HG02870 (cell line): ENCODE data around the gene CITED1.
"Not testable (repeated sequence)": the region's sequence is repeated elsewhere in the genome, so short reads cannot be mapped to it uniquely, and the experiment has no call there.

Source experiments
- ATAC-seq: cut with Tn5 transposase; IDR thresholded peaks from one replicate; pipeline ENCODE4 v1.9.1; 2021; ENCODE audit warnings: mild to moderate bottlenecking, moderate library complexity; ENCODE audit not compliant: unreplicated experiment

The CITED1 gene, protein sequence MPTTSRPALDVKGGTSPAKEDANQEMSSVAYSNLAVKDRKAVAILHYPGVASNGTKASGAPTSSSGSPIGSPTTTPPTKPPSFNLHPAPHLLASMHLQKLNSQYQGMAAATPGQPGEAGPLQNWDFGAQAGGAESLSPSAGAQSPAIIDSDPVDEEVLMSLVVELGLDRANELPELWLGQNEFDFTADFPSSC

DNA sequence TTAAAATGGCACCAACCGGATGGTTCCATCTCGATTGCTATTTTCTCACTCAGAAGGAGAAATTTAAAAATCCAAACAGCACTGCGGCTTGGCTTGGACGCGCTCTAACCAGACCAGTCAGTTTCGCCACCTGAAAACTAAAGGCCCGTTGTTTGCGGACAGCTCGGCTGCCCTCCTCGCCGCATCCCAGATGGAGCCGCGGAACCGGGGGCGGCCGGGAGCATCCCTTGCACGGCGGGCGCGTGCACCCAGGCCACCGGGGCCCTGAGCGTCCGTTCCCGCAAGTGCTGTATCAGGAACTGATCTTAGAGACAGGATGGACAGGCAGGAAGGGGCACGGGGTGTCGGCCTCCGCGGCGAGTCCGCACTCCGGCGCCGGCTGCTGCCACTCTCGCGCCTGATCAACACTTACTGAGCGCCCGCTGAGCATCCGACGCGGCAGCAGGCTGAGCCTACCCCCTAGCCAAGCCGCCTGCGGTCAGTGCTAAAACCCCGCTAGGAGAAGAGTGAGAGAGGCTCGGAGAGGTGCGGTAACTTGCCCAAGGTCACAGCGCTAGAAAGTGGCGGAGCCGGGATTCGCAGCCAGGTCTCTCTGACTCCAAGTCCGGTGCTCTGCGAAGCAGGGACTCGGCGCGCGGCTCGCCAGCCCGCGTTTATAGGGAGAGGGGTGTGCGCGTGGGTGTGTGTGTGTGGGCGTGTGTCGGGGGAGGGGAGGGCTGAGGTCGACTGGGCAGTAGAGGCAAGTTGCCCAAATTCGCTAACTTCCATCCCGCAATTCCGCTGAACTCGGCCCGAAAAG is at the start of gene CITED1:
CITED1 (minus strand) TSS at position 629 of the 799 bp plus-strand sequence. CDS start 3,045 bp downstream, outside the sequence.
- no peak for ATAC-seq

DNA sequence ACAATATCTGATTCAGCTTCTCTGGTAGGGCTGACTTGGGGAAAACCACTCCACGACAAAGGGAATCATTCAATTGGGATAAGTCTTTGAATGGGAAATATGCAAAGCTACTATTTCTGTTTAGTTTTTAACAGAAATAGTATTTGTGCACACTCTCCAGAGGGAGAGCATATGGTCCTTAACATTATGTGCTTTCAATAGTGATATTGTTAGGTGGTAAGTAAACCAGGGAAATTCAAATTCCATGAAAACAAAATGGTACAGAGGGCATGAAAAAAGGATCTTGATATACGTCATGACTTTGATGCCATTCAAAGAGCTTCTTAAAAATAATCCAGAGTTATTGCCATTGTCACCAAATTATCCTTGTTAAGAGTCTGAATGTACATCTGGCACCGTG is 47.1 kb upstream of the CITED1 start:
- no peak for ATAC-seq

DNA sequence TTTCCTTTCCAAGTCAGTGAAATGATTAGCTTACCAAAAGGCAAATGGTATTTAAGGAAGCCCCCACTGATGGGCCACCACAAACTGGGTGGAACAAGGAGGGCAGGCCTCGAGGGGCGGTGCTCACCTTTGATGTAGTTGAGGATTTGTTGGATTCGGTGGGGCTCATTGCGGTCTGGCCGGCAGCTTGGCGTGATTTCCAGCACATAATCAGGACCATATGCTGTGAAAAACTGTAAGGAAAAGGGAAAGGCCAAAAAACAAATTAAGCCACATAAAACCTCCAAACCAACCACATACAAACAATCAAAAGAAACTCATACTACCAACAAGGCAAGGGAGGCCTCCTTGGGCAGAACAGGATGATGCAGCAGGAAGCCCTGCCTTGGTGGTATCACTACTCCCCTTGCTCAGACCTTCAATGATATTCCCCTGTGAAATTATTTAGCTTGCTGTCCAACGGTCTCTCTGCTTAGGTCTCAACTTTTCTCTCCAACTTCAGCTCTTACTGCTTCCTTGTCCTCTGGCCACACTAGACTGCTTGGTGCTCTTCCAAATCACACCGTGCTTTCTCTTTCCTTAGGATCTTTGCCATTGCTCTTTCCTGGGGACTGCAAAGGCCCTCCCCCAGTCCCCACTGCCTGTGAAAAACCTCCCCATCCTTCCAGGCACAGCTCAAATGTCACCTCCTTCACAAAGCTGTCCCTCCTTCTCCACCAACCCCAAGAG is 46.1 kb upstream of the CITED1 start:
- ATAC-seq, result no peak

DNA sequence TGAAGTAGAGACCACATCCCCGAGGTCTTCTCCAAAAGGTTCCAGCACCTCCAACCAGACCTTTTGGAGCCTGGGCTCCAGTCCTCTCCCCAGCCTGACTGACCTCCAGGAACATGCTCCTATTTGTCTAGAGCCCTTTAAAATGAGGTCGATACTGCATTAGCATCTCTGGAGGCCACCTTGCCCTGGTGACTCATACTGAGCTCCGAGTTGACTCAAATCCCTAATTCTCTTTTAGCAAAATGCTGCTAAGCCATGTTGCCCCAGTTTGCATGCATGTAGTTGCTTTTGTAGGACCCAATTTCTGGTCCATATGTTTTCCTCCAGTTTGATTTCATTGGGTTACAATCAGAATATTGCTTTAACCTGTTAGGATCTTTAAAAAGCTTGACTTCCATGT is 43.5 kb upstream of the CITED1 start:
- ATAC-seq, result peak; percentile 99

DNA sequence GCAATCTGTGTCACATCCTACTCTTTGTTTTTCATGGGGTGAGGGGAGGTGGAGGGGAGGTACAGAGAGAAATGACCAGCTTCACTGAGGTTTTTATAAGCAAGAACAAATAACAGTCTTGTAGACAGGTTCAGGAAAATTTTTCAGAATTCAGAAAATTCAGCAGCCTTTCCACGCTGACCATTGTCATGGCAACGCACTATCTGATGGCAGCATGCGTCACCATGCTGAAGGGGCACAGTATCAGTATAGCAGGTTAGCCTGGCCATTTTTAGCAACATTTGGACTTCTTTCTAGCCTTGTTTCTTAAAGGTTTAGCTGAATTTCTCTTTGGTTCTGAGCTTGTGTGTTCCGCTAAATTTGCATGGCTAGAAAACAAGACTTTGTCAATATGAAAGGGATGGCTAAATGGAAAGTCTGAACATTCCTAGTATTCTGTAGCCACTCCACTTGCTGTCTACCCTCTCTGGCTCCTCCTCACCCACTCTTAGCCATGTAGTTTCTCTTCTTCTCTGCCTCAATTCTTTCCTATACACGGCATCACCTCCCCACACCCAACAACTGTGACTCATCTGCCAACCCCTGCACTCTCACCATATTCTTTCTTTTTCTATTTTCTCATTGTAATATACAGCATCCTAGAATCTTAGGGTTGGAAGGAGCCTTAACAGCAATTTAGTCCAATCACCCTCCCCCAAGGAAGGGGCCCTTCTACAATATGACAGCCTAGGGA is 42.7 kb upstream of the CITED1 start:
- ATAC-seq, result no peak

DNA sequence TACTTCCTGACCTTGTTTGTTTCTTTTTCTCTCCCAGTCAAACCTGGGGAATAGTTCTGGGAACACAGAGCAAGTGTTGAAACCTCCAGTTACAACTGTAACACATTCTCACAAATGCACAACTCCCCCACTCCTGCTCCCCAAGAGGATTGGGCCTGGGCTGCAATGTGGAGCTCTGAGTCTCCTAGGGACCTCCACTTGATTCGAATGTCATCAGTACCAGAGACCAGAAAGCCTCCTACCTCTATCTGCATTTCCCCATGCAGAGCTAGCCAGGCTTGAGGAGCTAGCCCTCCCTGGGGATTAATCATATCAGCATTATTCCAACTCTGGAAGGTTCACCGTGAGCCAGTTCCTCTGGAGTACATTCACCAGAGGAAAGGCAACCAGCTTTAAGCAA is 41.7 kb upstream of the CITED1 start:
- no peak for ATAC-seq

DNA sequence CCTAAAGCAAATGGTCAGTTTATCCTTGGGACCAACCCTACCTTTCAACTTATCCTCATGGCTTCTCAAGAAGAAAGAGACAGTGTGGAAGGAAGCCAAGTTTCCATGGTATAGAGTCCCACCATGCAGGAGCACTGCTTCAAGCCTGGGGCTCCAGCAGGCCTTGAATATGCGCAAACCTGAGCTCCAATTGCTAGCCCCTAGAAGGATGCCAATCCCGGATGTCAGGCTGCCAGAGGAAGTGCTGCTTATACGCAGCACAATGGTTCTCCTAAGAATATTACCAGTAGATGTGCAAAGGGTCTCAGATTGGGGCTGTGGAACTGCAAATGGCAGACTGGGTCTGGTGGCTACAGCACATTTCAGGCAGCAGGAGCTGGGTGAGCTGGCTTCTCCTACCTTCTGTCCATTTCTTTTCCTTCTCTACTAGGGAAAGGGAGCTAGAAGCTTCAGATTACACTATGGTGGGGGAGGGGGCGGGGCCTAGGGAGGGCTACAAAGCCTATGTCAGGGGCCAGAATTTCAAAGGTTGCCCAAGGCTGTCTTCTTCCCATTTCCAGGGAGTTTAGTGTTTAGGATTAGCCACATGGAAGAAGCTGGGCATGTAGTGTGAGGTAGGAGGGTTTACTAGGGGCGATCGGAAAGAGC is 40.7 kb upstream of the CITED1 start:
- no peak for ATAC-seq

DNA sequence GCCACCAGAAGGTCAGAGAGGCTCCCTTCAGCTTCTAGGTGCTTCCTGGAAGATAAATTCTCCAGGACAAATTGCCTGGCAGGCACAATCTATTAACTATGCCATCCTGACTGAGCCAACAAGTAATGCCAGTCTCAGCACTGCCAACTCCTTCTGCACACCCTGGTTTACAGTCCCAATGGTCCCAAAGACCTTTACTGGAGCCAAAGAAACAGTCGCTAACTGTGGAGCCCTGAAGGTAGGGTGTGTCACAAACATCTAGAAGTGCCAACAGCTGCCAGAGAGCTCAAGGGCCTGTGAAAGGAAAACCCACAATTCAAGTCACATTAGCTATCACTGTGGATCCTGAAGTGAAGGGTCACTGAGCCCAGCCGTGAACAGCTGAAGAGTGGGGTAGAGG is 34.9 kb upstream of the CITED1 start:
- ATAC-seq, result no peak

DNA sequence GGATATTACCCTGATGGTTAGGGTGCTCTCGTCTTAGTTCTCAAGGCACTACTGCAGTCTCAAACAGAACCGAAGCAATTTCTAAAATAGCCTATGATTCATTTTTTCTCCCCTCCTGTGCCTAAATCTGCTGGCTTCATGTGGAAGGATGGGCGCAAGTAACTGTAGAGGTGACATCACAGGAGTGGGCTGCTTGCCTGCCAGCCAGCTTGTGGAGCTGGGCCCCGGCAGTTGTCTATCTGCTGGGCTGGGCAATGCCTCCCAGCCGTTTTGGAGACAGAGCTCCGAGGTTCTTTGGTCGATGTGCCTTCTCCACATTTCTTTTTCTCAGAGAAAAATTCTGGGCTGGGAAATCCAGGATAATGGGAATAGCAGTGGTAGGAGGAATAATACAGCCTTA is 34.3 kb upstream of the CITED1 start:
- no peak for ATAC-seq

DNA sequence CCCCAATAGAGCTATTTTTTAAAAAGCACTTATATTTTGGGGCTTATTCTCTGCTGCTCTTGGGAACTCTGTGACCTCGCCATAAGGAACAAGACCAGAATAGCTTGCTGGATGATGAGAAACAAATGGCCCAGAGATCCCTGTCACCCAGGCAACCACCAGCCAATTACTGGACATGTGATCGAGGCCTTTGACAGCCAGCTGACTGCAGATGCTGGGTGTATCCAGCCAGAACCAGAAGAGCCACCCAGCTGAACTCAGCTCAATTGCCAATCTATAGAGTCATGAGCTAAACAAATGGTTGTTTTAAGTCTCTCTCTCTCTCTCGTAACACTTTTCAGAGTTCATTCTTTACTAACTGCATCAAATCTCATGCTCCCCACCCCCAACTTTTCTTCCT is 24.4 kb upstream of the CITED1 start:
- no peak for ATAC-seq

DNA sequence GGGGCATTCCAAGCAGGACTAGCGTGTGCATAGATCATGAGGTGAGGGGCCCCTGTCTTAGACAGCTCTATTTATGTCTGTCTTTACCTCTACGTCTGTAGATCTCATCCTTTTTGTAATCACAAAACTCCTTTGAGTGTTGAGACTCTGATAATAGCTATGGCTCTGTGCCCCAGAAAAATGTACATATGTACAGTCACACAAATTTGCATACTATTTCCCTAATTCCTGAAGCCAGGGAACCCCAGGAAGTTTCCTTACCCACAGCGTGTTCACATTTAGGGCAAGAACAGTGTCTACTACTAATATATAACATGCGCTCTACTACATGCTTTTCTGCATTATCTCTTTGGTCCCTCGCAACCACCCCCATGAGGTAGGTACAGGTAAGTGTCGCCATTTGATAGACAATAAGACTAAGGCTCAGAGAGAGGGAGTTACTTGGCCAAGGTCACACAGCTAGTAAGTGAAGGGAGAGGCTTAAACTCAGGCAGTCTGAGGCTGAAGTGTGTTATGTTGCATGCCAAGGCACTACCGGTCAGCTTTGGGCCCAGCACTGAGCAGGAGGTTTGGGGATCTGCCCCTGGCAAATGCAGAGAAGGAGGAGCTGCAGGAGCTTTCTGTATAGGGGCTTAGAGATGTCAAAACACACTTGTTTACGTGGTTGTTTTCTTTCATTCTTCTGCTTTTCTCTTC is 21.0 kb upstream of the CITED1 start:
- no peak for ATAC-seq

DNA sequence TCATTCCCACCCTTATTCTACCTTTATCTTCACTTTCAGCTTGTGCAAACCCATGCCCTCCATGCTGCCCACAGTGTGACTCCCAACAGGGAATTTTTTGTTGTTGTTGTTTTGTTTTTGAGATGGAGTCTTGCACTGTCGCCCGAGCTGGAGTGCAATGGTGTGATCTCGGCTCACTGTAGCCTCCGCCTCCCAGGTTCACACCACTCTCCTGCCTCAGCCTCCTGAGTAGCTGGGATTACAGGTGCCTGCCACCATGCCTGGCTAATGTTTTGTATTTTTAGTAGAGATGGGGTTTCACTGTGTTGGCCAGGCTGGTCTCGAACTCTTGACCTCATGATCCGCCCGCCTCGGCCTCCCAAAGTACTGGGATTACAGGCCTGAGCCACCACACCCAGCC is 13.9 kb upstream of the CITED1 start:
- ATAC-seq, result not testable (repeated sequence)

DNA sequence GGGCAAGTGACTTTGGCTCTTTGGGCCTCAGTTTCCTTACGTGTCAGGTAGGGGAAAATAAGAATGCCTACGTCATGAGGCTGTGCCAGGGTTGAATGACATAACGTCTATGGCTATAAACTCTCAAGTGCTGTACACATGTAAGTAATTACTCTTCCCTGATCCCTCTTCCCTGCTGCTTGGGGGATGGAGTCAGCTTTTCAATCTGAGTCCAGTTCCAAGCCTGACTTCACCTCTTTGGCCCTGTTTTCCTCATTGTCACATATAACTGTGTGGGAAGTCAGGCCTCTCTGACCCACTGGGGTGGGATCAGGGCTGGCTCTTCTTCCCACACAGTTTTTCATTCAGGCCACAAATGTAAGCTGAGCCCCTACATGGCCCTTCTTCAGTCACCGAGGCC is 11.4 kb upstream of the CITED1 start:
- ATAC-seq, result no peak

DNA sequence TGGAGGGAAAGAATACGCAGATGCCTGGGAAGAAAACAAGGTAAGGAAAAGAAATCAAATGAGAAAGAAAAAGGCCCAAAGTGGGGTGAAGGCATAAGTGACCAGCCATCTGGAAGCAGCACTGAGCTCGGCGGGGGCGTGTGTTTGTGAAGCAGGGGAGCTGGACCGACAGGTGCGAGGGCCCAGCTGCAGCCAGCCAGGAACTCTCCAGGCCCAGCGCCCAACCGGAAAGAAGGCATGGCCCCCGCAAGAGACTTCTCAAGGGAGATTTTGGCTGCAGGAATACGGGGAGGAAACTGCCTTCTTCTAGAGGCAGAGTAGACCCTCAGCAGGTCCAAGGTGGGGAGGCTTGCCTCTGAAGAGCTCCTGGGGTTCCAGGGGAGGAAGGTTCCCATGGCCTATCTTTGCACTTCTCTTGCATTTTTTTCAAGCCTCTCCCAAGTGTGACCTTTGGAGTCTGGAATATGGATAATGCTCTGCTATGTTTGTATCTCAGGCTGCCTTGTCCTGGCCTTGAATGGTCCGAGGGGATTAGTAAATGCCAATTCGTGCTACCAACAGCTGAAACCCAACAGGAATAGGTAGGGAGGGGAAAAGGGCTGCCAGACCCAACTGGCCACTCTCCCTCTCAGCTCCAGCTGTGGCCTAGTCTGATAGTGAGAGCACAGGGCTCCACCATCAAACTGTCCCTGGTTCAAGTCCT is 10.8 kb upstream of the CITED1 start:
- ATAC-seq, result no peak

DNA sequence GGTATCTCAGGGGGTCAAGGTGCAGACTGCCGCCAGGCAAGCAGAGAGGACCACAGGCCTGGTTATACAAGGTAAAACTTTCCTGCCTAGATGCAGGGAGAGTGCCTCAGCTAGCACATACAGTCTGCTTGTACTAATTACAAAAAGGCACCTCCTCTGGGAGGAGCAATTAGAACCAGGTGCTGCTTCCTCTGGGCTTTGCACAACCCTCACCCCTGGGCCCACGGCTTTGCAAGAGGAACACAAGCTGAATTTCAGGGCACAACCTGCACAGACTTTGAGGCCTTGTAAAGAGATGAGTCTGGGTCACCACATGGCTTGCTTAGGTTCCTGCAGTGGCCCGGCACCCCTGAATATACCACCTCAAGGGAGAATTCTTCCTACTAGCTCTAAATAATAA is 9.2 kb upstream of the CITED1 start:
- ATAC-seq, result no peak

DNA sequence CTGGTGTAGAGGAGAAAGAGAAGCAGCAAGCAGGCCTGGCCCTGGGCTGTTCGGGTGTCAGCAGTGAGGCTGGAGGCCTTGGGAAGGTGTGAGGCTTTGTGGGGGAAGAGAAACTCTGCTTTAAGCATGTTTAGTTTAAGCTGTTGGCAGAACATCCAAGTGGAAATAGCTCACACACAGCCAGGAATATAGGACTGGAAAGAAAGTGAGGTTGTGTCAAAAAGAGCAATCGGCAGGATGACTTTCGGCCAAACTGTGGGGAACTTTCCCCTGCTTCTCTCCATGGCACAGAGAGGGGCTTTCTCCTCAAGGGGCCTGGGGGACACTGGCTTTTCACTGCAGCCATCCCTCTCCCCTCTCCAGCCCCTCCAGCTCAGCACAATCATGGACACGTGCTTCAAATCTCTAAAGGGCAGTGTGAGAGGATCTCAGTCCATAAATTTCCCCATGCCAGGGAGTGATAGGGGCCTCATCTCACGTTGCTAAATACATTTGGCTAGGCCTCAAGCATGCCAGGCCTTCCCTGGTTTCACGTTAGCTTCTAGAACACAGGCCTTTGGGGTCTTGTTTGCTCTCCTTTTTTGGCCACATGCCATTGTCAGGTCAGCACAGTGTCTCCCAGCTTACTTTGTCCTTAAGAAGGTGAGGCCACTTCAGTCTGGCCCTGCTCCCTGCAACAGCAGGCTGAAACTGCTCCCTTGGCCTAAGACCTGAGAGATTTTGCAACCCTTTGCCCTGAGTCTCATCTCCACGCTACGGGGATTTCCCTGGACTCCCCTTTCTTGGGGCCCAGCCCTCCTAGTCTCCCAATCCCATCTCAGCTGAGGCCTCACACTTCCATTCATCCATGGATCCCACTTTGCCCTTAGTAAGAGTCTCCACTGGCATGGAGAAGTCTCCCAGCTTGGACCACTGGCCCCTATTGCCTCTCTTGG is 8.3 kb upstream of the CITED1 start:
- ATAC-seq, result no peak

DNA sequence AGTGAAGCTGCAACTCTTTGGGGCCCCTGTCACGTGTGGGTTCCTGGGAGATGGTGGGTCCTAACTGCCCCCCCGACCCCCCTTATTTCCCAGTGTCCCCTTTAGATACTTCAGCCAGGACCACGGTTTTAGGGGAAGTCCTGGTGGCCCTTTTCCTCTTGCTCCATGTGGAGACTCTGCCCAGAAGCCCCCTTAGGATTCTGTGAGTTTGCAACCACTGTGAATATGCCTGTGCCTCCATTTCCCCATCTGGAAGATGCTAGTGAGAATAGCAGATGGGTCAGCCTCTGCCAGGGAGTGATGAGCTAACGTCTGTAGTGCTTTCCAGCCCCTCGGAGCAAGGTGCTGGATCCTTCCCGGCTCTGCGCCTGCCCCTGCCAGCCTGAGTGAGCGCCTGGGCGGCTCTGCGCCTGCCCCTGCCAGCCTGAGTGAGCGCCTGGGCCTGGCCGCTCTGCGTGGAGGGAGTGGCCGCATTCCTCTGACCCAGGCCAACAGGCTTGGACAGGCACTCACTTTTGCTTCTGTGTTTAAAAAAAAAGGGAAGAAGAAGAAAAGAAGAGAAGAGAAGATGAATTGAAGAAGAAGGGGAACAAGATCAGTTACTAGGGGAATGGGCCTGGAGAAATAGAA is 6.7 kb upstream of the CITED1 start:
- no peak for ATAC-seq
